Measurements from ENCODE around the gene SBNO2.

DNA sequence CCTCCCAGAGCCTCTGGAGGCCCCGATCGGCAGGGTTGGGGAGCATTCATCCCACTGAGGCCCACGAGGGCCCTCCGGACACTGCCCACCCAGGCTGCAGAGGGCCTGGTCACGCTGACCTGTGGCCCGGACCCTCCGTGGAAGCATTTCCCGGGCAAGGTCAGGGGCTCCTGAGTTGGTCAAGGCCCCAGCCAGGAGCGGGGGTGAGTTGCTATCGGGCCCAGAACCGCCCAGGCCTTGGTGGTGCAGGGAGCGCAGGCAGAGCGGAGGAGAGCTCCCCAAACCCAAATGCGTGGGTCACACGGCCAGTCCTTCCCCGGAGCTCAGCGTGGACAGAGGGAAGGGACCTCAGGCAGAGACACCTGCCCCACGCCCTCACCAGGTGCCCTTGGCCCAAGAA is 44.5 kb downstream of the SBNO2 start:
- TF ChIP-seq, protein P1, sequence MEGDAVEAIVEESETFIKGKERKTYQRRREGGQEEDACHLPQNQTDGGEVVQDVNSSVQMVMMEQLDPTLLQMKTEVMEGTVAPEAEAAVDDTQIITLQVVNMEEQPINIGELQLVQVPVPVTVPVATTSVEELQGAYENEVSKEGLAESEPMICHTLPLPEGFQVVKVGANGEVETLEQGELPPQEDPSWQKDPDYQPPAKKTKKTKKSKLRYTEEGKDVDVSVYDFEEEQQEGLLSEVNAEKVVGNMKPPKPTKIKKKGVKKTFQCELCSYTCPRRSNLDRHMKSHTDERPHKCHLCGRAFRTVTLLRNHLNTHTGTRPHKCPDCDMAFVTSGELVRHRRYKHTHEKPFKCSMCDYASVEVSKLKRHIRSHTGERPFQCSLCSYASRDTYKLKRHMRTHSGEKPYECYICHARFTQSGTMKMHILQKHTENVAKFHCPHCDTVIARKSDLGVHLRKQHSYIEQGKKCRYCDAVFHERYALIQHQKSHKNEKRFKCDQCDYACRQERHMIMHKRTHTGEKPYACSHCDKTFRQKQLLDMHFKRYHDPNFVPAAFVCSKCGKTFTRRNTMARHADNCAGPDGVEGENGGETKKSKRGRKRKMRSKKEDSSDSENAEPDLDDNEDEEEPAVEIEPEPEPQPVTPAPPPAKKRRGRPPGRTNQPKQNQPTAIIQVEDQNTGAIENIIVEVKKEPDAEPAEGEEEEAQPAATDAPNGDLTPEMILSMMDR (IDR thresholded peaks at IDR 0.05; ENCODE audit: low read length), result no peak
- TF ChIP-seq EZH2phosphoT487 (IDR thresholded peaks at IDR 0.05; ENCODE audit: low read length) (no peak), EZH2 (optimal IDR thresholded peaks at IDR 0.05; ENCODE audit: low read depth, low read length) (no peak)
